BJ (cell line): Measurements from ENCODE around the gene CDA. TPM values are rescaled to one million over a fixed set of nuclear protein-coding genes. Genes with fewer than 3 reads are reported as not detected.

Experiments used
- CTCF ChIA-PET: fragments of 350-600 bp; formaldehyde crosslinking; extraction: SDS; loops from one replicate; lab custom pipeline; 2021; ENCODE audit warnings: antibody characterized with exemption, inconsistent platforms; lab: Yijun Ruan, JAX
- POLR2A ChIA-PET: fragments of 300-600 bp; sonication (Branson Sonifier 250); formaldehyde crosslinking; extraction: SDS; loops from one replicate; lab custom pipeline; 2021; ENCODE audit warnings: antibody characterized with exemption; lab: Charles Lee
- DNase-seq: peaks from one replicate; pipeline ENCODE4 v3.0.0-alpha.2; 2011; ENCODE audit warnings: low read depth
- H3K27me3 ChIP-seq: 2 replicates; pipeline ENCODE4 v1.6.0; 2011; ENCODE audit warnings: low read length; ENCODE audit not compliant: control insufficient read depth, insufficient read depth
- H3K36me3 ChIP-seq: 2 replicates; pipeline ENCODE4 v1.5.1; 2011; ENCODE audit warnings: low read length; ENCODE audit not compliant: control insufficient read depth, insufficient read depth
- H3K4me3 ChIP-seq: 2 replicates; pipeline ENCODE4 v1.5.1; 2011; ENCODE audit warnings: low read depth, mild to moderate bottlenecking, control low read depth, low read length
- polyA plus RNA-seq: library from polyadenylated mRNA; depleted of rRNA; stranded (reverse); fragments of >200 nt; gene quantifications from 2 replicates; pipeline ENCODE4 v1.2.3, GENCODE V29; 2011
- TF ChIP-seq, protein P1 (sequence below): IDR thresholded peaks from 2 replicates; pipeline ENCODE4 v1.5.1; 2011; ENCODE audit warnings: low read depth, mild to moderate bottlenecking, control low read depth, inconsistent platforms, low read length, moderate library complexity; ENCODE audit not compliant: insufficient read depth

CDA gene
- polyA plus RNA-seq, 1 experiment: 7.5 TPM

DNA sequence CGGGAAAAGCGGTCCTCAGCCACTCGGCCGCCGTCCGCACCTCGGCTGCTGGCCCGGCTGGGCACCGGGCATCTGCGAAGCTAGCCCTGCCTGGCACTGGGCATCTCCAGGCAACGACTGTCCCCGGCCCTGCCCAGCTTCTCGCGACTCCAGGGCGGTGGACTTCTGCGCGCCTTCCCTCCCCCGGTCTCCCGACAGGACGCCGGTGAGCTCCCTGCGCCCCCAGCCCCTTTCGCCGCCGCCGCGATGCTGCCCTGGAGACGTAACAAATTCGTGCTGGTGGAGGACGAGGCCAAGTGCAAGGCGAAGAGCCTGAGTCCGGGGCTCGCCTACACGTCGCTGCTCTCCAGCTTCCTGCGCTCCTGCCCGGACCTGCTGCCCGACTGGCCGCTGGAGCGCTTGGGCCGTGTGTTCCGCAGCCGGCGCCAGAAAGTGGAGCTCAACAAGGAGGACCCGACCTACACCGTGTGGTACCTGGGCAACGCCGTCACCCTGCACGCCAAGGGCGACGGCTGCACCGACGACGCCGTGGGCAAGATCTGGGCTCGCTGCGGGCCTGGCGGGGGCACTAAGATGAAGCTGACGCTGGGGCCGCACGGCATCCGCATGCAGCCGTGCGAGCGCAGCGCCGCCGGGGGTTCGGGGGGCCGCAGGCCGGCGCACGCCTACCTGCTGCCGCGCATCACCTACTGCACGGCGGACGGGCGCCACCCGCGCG, 36.0 kb upstream of the CDA start:
- ChIA-PET POLR2A (no interaction called here), CTCF (interaction anchor here (1.2 kb wide), 1 partner anchor 80 kb away, joined by 3 read pairs; the partner anchor contains the start of gene PINK1)
- TF ChIP-seq, protein P1, sequence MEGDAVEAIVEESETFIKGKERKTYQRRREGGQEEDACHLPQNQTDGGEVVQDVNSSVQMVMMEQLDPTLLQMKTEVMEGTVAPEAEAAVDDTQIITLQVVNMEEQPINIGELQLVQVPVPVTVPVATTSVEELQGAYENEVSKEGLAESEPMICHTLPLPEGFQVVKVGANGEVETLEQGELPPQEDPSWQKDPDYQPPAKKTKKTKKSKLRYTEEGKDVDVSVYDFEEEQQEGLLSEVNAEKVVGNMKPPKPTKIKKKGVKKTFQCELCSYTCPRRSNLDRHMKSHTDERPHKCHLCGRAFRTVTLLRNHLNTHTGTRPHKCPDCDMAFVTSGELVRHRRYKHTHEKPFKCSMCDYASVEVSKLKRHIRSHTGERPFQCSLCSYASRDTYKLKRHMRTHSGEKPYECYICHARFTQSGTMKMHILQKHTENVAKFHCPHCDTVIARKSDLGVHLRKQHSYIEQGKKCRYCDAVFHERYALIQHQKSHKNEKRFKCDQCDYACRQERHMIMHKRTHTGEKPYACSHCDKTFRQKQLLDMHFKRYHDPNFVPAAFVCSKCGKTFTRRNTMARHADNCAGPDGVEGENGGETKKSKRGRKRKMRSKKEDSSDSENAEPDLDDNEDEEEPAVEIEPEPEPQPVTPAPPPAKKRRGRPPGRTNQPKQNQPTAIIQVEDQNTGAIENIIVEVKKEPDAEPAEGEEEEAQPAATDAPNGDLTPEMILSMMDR: no peak
- Histone ChIP-seq H3K27me3 (peaks cover 52% of the 10 kb centered on the region), H3K36me3 (no peaks in the 10 kb centered on the region), H3K4me3 (peak overlapping the region; percentile 19; the same call in 1 of the 2 replicates)
- no peak for DNase-seq

DNA sequence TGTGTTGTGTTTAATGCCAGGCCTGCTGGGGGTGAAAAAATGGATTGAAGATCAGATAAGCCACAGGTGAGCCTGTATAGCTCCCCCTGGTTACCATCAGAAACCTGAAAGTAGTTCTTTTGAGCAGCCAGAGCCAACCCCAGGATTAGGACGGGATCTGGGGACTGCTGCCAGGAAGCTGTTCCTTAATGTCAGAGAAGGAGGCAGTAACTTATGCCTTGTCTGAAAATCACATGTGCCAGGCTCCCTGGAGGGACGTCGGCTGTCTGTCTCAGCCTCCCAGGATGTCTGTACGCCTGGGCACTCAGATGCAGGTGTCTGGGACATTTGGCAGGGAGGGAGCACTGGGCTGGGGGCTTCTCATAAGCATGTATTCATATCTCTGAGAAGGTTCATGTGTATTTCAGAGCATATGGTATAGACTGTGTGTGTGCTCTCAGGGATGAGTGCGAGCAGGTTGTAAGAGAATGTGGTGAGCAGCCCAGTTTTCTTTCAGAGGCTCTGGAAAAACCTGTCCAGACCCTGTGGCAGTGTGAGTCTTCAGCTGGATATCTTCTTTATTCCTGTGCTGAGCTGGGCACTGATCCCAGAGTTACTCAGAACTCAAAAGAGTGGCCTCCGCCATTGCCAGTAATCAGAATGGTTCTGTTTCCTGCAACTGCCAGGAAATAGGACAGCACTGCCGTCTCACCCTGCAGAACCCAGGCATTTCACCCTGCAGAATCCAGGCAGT, 33.7 kb upstream of the CDA start:
- Histone ChIP-seq H3K4me3 (no peak overlapping the region), H3K27me3 (peaks cover 52% of the 10 kb centered on the region), H3K36me3 (no peaks in the 10 kb centered on the region)
- ChIA-PET POLR2A (no interaction called here), CTCF (no interaction called here)
- TF ChIP-seq, protein P1: no peak
- no peak for DNase-seq

DNA sequence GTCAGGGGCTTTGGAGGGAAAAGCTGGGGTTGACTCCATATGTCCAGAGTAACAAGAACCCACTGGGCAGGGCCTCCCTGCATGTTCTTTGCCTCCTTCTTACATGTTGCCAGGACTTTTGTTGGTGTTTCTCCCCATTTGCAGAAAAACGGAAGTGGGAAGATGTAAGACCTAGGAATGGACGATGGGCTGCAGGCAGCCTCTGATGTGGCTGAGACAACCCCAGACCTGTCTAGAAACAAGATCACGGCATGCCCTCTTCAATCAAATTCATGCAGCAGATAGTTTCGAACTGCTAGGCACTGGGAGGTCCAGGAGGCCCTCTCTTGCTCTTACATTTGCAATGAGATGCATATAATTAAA, 33.2 kb upstream of the CDA start:
- Histone ChIP-seq H3K36me3 (no peaks in the 10 kb centered on the region), H3K4me3 (no peak overlapping the region), H3K27me3 (peaks cover 53% of the 10 kb centered on the region)
- POLR2A ChIA-PET: no interaction called here
- DNase-seq: no peak
- CTCF ChIA-PET: no interaction called here
- TF ChIP-seq, protein P1: no peak

DNA sequence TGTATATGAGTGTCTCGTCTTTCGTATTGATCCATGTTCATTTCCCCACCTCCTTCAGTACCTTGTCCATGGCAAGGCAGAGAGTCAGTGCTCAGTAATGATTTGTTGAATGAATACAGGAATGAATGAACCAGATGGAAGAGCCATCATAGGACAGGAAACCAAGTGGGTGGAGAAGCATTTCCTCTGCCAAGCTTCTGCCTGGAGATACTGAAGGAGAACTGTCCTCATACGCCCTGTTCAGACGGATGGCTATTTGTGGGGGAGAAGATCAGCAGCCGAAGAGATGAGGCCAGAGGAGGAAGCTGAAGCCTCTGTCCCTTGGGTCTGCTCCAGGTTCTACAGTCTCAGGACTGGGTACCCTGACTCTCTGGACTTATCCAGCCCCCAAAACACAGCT, 30.7 kb upstream of the CDA start:
- TF ChIP-seq, protein P1: no peak
- ChIA-PET POLR2A (no interaction called here), CTCF (interaction anchor here (0.9 kb wide), 1 partner anchor 88 kb away, joined by 3 read pairs; no protein-coding TSS in a partner anchor)
- Histone ChIP-seq H3K36me3 (no peaks in the 10 kb centered on the region), H3K4me3 (no peak overlapping the region), H3K27me3 (peaks cover 43% of the 10 kb centered on the region)
- no peak for DNase-seq

DNA sequence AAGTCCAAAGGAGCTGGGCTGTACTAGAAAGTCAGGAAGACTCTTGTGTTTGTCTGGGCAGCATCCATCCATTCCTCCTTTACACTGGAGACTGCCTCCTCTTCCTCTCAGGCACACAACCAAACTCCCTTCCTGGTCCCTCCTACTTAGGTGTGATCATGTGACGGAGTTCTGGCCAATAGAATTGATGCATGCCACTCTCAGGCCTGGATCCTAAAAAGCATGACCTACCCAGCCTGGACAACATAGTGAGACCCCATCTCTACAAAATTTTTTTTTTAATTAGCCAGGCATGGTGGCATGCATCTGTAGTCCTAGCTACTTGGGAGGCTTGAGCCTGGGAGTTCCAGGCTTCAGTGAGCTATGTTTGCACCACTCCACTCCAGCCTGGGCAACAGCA, 27.9 kb upstream of the CDA start:
- DNase-seq: no peak
- Histone ChIP-seq H3K36me3 (no peaks in the 10 kb centered on the region), H3K4me3 (no peak overlapping the region), H3K27me3 (peaks cover 23% of the 10 kb centered on the region)
- CTCF ChIA-PET: no interaction called here
- TF ChIP-seq, protein P1: no peak
- POLR2A ChIA-PET: no interaction called here
